GM21528 (cell line): ENCODE measurements around the gene OTOG.

Experiments
- ATAC-seq: cut with Tn5 transposase; IDR thresholded peaks from one replicate; pipeline ENCODE4 v1.9.1; 2021; ENCODE audit warnings: mild to moderate bottlenecking, moderate library complexity; ENCODE audit not compliant: unreplicated experiment, low FRiP score

The OTOG gene

GRCh38 chr11:17578296-17578695, 31.2 kb downstream of the OTOG start:
- no peak for ATAC-seq

GRCh38 chr11:17578958-17579357, 31.9 kb downstream of the OTOG start:
- no peak for ATAC-seq

- ATAC-seq: no peak
These were observed 32.4 kb downstream of the OTOG start for GRCh38 chr11:17579451-17579850.

- ATAC-seq: no peak
These were observed 33.2 kb downstream of the OTOG start for GRCh38 chr11:17580271-17580670.

GRCh38 chr11:17581036-17581731, 34.1 kb downstream of the OTOG start:
- ATAC-seq: no peak

GRCh38 chr11:17581732-17582053, 34.6 kb downstream of the OTOG start:
- no peak for ATAC-seq

- ATAC-seq: no peak
These were observed 39.0 kb downstream of the OTOG start for GRCh38 chr11:17585911-17586695.

GRCh38 chr11:17588166-17588565, 41.1 kb downstream of the OTOG start:
- ATAC-seq: no peak

GRCh38 chr11:17588721-17589120, 41.7 kb downstream of the OTOG start:
- no peak for ATAC-seq

GRCh38 chr11:17590463-17590862, 43.4 kb downstream of the OTOG start:
- no peak for ATAC-seq

- ATAC-seq: no peak
These were observed 44.2 kb downstream of the OTOG start for GRCh38 chr11:17591293-17591692.

GRCh38 chr11:17593466-17594245, 46.6 kb downstream of the OTOG start:
- ATAC-seq: no peak

- ATAC-seq: no peak
These were observed 47.7 kb downstream of the OTOG start for GRCh38 chr11:17594686-17595192.

- no peak for ATAC-seq
These were observed 48.7 kb downstream of the OTOG start for GRCh38 chr11:17595526-17596309.

GRCh38 chr11:17596310-17596669, 49.2 kb downstream of the OTOG start:
- no peak for ATAC-seq

GRCh38 chr11:17596711-17597110, 49.7 kb downstream of the OTOG start:
- ATAC-seq: no peak

- ATAC-seq: no peak
These were observed 50.7 kb downstream of the OTOG start for GRCh38 chr11:17597770-17598169.

GRCh38 chr11:17598700-17599459, 51.8 kb downstream of the OTOG start:
- ATAC-seq: peak; percentile 81

GRCh38 chr11:17599460-17599925, 52.4 kb downstream of the OTOG start:
- no peak for ATAC-seq
